Inflammatory macrophage (primary cell): Measurements from ENCODE around the gene CMTM3.
"Not testable (repeated sequence)": the region's sequence is repeated elsewhere in the genome, so short reads cannot be mapped to it uniquely, and the experiment has no call there.

Experiments used
- DNase-seq, 2 donors: peaks; one replicate each; pipeline ENCODE4 v3.0.0-alpha.2; 2020 to 2022

Gene CMTM3

GRCh38 chr16:66636199-66636598, 31.7 kb downstream of the CMTM3 start:
- DNase-seq: no peak

- no peak for DNase-seq
These were observed 33.3 kb downstream of the CMTM3 start for GRCh38 chr16:66637806-66638205.

DNA sequence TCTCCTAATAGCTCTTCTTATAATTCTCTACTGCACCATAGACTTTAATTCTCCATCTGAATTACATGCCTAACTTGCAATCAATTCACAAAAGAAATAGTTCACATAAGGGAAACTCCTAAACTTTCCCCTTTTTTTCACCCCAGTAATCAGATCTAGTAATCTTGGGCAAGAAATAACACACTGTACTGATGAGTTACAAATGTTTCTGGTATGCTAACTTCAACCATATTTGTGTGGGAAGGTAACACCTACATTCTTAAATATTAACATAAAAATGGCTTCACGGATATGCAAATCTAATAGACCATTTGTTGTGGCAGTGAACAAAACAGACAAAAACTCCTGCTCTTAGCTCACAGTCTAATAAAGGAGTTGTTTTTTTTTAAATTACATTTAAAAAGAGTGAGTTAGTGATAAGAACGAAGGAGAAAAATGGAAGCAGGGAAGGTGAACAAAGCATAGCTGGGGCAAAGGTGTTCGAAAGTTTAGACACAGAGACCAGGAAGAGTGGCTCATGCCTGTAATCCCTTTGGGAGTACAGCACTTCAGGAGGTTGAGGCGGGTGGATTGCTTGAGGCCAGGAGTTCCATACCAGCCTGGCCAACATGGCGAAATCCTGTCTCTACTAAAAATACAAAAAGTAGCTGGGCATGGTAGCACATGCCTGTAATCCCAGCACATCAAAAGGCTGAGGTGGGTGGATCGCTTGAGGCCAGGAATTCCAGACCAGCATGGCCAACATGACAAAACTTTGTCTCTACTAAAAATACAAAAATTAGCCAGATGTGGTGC, 34.8 kb downstream of the CMTM3 start:
- no peak for DNase-seq

- DNase-seq: no peak
These were observed 36.3 kb downstream of the CMTM3 start for GRCh38 chr16:66640724-66641314.

DNA sequence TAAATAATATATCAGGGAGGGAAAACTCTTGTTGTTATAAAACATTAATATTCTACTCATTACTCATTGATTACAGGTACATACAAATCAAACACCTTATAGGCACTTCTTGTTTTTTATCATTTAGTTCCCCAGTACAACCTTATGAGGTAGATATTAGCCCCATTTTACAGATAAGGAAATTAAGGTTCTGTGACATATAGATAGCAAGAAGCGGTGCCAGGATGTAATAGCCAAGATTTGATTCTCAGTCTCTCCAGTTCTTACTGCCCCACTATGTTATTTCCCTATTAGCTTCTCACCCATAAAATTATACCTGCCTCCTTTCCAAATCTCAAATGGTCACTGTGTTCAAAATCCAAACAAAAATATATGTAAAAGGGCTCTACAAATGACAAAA, 36.9 kb downstream of the CMTM3 start:
- no peak for DNase-seq

DNA sequence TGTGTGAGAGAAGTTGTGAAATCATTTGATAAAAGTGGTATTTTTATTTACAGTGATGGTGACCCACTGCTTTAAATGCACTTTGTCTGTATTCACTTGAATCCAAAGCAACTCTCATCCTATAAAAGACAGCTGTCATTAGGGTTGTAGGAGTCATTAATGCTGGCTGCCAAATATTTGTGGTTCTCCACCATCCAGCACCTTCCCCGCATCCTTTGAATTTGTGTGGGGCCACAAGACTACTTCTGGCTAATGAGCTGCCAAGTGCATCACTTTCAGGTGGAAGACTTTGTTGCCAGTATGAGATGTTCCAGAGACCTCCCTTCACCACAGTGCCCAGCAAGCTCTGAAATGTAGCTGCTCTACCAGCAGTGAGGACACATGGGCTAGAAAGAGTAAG, 43.4 kb downstream of the CMTM3 start:
- DNase-seq: no peak

DNA sequence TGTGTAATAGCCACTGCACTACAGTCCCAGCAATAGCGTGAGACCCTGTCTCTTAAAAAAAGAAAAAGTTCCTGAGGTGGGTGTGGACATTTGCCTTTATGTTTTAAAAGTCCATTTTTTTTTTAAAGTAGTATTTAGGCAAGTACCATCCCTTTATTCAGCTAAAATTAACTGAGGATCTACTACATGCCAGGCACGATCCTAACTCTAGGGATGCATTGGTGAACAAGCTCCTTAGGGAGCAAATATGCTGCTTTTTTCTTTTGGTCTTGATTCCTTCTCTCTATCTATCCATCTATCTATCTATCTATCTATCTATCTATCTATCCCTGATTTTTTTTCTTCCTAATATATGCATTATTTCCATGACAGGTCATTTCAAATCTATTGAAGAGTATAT, 44.7 kb downstream of the CMTM3 start:
- DNase-seq: no peak

GRCh38 chr16:66649636-66650205, 45.2 kb downstream of the CMTM3 start:
- no peak for DNase-seq

DNA sequence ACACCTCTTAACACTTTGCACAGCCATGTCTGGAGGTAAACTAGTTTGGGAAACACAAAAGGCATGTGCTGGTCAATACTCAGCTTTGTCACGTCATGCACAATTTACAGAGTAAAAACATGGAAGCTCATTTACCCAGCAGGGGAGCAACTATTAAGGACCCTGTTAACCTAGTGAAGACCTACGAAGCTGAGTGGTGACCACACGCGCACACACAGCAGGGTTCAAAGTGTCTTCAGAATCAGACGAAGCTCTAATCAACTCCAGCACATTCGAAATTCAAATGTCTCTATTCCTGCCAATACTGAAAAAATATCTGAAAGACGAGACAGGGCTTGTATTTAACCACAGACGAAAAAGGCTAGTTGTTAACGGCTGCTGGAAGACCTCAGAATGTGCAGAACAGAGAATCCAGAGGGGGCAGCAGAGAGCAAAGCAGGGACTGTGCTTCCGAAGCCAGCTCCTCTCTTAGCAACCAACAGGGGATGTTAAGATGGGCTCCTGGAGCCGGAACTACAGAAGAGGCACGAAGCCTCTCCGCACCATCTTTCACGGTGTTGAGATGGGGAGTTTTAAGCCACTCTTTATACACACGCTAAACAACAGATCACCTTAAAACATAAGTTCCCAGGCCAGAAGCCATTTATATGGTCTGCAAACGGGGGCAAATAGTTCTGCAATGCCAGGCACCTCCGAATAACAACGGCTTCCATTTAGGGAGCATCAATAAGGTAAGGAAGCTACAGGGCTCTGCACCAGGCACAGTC, 46.4 kb downstream of the CMTM3 start:
- DNase-seq: peak; percentile 83 to 86

DNA sequence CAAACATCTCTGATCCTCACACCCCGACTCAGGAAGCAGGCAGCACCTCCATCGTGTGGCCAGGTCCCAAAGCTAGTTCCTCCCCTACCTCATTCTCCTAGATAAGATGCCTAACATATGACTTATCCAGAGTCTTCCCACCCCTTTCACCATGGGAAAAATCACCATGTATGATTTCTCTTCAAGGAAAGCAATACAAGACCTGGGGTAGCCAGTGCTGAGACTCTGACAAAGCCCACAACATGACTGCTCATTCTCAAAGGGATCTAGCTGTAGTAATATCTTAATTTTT, 46.9 kb downstream of the CMTM3 start:
- DNase-seq: no peak

DNA sequence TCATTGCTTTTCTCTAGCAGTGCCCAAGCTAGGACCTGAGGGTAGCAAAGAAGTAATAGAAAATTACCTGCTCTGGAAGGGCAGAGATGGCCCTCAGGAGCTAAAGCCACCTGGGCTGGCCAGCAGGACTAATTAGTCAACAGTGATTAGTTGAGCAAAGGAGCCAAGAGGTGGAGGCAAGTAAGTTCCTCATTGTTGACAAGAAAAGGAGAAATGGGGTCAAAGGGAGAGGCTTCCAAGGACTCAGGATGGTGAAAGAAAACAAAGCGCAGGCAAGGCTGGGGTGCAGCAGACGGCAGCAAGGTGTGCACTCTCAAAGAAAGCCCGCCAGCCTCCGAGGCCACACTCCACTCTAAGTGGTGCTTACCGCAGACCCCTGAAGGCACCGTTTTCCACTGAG, 47.5 kb downstream of the CMTM3 start:
- peak; percentile 45 to 49 for DNase-seq

DNA sequence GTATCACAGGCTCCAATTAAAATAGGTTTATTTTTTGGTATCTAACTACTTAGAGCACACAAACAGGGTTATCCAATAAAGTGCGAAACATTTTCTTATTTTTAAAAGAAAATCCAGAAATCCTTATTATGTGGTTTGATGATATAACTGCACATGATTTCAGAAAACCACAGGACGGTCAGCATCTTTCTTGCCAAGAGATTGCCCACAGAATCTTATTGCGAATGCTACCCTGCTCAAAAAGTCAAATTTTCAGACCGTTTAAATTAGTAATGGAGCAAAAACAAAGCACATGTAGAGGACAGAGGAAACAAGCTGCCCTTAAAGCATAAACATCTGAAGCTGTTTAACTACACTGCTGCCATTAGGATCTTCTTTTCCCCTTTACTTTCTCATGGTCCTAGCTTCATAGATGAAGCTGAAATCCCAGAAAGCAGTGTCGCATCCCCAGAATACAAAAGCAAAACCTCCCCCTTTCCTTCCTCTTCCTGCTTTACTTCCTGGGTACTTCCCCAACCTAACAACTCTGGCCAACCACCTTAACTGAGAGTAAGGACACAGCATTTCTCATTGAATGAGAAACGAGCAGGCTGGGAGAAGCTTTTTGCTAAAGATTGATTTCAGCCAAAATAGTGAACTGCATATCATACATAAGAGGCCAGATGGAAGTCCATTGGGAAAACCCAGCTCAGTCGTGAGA, 48.3 kb downstream of the CMTM3 start:
- DNase-seq: peak; percentile 14 to 24

DNA sequence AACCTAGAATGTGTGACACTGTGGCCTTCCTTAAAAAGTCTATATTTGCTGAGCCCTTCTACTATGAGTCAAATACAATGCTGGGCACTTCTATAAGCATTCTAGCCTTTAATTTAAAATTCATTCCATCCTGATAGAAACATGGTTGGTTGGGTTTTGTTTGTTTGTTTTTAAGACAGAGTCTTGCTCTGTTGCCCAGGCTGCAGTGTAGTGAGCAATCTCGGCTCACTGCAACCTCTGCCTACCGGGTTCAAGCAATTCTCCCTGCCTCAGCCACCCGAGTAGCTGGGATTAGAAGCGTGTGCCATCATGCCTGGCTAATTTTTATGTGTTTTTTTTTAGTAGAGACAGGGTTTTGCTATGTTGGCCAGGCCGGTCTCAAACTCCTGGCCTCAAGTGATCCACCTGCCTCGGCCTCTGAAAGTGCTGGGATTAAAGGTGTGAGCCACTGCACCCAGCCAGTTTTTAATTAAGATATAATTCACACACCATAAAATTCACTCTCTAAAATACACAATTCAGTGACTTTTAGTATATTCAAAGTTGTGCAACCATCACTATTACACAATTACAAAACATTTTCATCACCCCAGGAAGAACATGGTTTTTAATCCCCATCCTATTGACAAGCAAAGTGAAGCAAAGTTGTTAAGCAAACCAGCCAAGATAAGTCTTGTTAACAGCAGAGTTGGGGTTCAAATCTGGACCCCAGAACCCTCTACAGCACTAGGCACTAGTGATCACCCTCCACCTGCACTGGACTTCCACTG, 49.3 kb downstream of the CMTM3 start:
- peak; percentile 13 to 68 for DNase-seq

GRCh38 chr16:66656547-66656946, 52.0 kb downstream of the CMTM3 start:
- no peak for DNase-seq

- DNase-seq: no peak
These were observed 53.8 kb downstream of the CMTM3 start for GRCh38 chr16:66658143-66658859.

- DNase-seq: no peak
These were observed 54.3 kb downstream of the CMTM3 start for GRCh38 chr16:66658860-66659190.

DNA sequence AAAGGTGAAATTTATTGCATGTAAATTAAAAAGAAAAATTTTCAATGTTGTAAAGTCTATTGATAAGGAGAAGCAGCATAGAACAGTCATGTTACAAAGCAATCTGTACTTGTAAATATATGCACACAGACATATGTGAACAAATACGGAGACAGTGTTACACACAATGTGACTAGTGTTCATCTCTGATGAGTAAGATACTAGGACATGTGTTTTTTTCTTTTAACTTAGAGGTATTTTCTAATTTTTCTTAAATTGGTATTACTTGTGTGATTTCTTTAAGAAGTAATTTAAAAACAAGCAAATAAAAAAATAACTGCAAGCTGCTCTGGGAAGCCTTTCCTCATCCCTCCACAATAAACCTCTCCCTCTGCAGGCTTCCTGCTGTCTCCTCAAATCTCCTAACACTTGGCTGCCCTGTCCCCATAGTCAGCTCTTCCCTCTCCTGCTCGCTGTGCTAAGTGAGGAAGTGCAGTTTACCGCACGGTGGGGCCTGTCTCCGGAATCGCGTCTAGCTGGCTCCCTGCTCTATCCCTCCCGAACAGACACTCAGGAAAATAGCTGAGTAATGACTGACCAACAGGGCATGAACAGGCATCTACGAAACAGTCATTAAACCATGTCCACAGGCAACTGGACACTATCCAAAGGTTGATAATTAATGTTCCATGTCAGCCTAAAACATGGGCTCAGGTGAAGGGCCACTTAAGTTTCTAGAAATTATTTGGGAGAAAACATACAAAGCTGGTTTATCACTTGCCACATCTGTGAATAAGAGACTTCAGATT, 56.1 kb downstream of the CMTM3 start:
- peak; percentile 36 to 63 for DNase-seq

GRCh38 chr16:66661210-66661560, 56.7 kb downstream of the CMTM3 start:
- DNase-seq: no peak

GRCh38 chr16:66661671-66662346, 57.3 kb downstream of the CMTM3 start:
- DNase-seq: not testable (repeated sequence)
